HT1080 (cell line): ENCODE measurements around the gene ITGB6. TPM values are rescaled to one million over a fixed set of nuclear protein-coding genes. Genes with fewer than 3 reads are reported as not detected.

ENCODE experiments used
- DNase-seq: peaks from one replicate; pipeline ENCODE4 v3.0.0-alpha.2; 2015; ENCODE audit warnings: low read depth
- total RNA-seq: library from RNA; depleted of rRNA; stranded (reverse); fragments of >200 nt; shearing (Covaris generic); gene quantifications from 2 replicates; pipeline ENCODE4 v1.2.3, GENCODE V29; 2014; rRNA removed

The ITGB6 gene
- total RNA-seq, 1 experiment from 2014 or later, result 0.05 TPM

GRCh38 chr2:160055726-160056108 is 144.4 kb downstream of the ITGB6 start:
- DNase-seq, result no peak

DNA sequence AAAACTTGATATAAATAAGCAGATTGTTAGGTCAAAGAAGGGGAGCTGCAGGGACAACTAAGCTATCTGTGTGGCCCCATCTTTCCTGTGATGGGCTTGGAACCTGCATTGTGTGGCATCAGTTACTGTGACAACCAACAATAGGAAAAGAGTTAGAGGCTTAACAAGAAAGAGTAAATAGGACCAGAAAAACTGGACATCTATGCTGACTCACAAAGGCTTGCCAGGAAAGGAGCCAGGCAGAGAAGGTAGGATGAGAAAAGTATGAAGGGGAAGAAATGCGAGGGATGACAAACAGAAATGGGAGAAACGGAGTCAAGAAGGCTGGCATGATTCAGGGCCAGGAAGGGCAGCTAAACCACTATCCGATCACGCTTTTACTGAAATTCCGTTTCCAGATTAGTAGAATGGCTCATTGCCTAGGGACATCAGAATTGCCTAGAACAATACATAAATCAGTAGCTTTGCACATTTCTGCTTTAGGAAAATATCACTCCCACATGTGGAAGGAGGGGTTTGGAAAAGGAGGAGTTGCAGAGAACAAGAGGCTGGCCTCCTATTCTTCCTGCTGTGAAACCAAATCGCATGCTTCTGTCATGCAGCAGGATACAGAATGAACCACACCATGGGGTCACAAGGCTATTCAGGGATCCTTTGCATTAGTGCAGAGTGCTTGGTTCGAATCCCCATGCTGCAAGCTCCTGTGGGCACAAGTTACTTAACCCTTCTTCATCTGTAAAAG is 144.9 kb downstream of the ITGB6 start:
- no peak for DNase-seq

GRCh38 chr2:160053946-160054345 is 146.1 kb downstream of the ITGB6 start:
- DNase-seq, result no peak

- no peak for DNase-seq
Observed at GRCh38 chr2:160052531-160052930, 147.5 kb downstream of the ITGB6 start.

DNA sequence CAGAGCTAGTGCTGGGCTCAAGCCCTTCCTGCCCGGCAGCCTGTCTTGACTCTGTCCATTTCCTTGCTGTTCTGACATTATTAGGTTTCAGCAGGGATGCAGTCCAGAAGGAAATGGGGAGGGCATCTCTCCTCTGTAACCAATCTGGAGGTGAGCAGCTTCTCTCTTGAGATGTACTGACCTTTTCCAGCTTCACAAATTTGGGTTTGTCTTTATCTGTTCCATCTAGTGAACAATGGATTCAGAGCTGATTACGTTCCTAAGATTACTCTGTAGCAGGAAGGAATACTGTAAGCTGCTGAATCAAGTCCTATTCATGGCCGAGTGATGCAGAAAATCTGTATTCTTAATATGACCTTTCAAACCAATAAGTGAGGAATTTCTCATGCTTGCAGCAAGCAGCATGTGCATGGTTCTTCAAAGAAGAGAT is 148.7 kb downstream of the ITGB6 start:
- no peak for DNase-seq

DNA sequence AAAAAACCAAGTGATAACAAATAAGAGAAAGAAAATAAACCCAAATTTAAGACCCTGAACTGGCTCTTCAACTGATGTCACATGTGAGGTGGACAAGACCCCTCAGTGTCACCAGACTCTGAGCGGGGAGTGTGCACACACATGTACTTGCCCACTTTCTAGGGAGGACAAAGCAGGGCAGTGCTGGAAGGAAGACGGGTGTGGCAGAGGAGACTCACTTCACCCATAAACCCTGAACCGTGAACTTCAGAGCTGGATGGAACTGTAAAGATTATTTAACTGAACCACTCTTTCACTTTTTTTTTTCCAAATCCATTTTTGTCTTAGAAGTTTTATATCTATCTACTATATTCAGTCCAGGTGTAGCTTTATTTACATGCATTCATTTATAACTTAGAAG is 149.9 kb downstream of the ITGB6 start:
- no peak for DNase-seq

Other genes starting within 250 kb of the ITGB6 start
- gene PLA2R1, start 137.7 kb downstream of the ITGB6 start, total RNA-seq, result 0.87 and 1.0 TPM in 2 replicates